HCT116 (cell line): Measurements from ENCODE around the gene PDLIM4. TPM values are rescaled to one million over a fixed set of nuclear protein-coding genes. Genes with fewer than 3 reads are reported as not detected.

Experiments
- ATAC-seq: fragments of 200-7000 bp; cut with Tn5 transposase; 2 replicates; pipeline ENCODE4 v1.9.1; 2020; ENCODE audit warnings: mild to moderate bottlenecking, moderate library complexity
- BruUV-seq: library from RNA; stranded (reverse); fragments of 400-500 nt; replicated peaks from 2 replicates; lab custom pipeline; 2021; lab: Mats Ljungman, UMichigan
- CTCF ChIA-PET: fragments of 300-600 bp; sonication (Branson Sonifier 250); formaldehyde crosslinking; loops from one replicate; lab custom pipeline; 2021; ENCODE audit warnings: antibody characterized with exemption; lab: Charles Lee
- POLR2A ChIA-PET: fragments of 300-600, 350-600 bp; sonication (Branson Sonifier 250); formaldehyde crosslinking; loops from one replicate; lab custom pipeline; 2021; ENCODE audit warnings: antibody characterized with exemption; lab: Charles Lee
- RAD21 ChIA-PET, 2 experiments: fragments of 300-600 bp; sonication (Branson Sonifier 250); formaldehyde crosslinking; loops; one replicate each; lab custom pipeline; 2023; ENCODE audit warnings: low total read pairs in 2 of 2; ENCODE audit not compliant: uncharacterized antibody in 2 of 2, unreplicated experiment in 2 of 2, low non-redundant PET in 1 of 2; lab: Charles Lee
- DNase-seq: peaks from one replicate; pipeline ENCODE4 v3.0.0-alpha.2; 2010; ENCODE audit warnings: low read depth, low spot score
- H2AFZ ChIP-seq: fragments of 200-600 bp; shearing (Covaris generic), sonication (generic); 2 replicates; pipeline ENCODE4 v1.6.1; 2017; ENCODE audit warnings: low read depth, mixed run types, mixed read lengths, antibody characterized with exemption, low read length; ENCODE audit not compliant: poor library complexity, severe bottlenecking
- H3K27ac ChIP-seq: 2 replicates; pipeline ENCODE4 v1.5.1; 2012; ENCODE audit warnings: low read depth, low read length
- H3K27me3 ChIP-seq: fragments of 200-600 bp; sonication (generic); 2 replicates; pipeline ENCODE4 v1.6.1; 2016; ENCODE audit warnings: mixed run types, low read length, mixed read lengths; ENCODE audit not compliant: insufficient read depth
- H3K36me3 ChIP-seq, 2 experiments: fragments of 200-500 bp in 1 of 2; fragments of 200-600 bp in 1 of 2; sonication (Bioruptor generic) in 1 of 2; sonication (generic) in 1 of 2; 2 replicates each; pipeline versions ENCODE4 v1.5.1 to v1.6.1; 2014 to 2016; ENCODE audit warnings: low read length in 2 of 2, inconsistent platforms in 1 of 2, mixed read lengths in 1 of 2, mixed run types in 1 of 2; ENCODE audit not compliant: insufficient read depth in 2 of 2, control insufficient read depth in 1 of 2
- H3K4me1 ChIP-seq, 2 experiments: fragments of 200-600 bp in 1 of 2; sonication (generic) in 1 of 2; 2 replicates each; pipeline versions ENCODE4 v1.5.1 to v1.6.1; 2012 to 2017; ENCODE audit warnings: low read length in 2 of 2, inconsistent platforms in 1 of 2, mild to moderate bottlenecking in 1 of 2, mixed read lengths in 1 of 2, mixed run types in 1 of 2, moderate library complexity in 1 of 2; ENCODE audit not compliant: insufficient read depth in 2 of 2, control insufficient read depth in 1 of 2
- H3K4me2 ChIP-seq: fragments of 200-600 bp; sonication (generic); 2 replicates; pipeline ENCODE4 v1.6.1; 2017; ENCODE audit warnings: mixed run types, low read length, mixed read lengths
- H3K4me3 ChIP-seq, 2 experiments: fragments of 200-600 bp in 1 of 2; sonication (generic) in 1 of 2; replicated peaks in 1 of 2; 2 replicates each; pipeline ENCODE4 v1.5.1; 2011 to 2016; ENCODE audit warnings: low read length in 2 of 2, control low read depth in 1 of 2, low read depth in 1 of 2, mild to moderate bottlenecking in 1 of 2, mixed read lengths in 1 of 2, mixed run types in 1 of 2
- H3K79me2 ChIP-seq: fragments of 200-600 bp; sonication (generic); 2 replicates; pipeline ENCODE4 v1.6.1; 2017; ENCODE audit warnings: mild to moderate bottlenecking, mixed run types, low read length, moderate library complexity, mixed read lengths; ENCODE audit not compliant: insufficient read depth
- H3K9ac ChIP-seq: fragments of 200-600 bp; sonication (generic); 2 replicates; pipeline ENCODE4 v1.6.1; 2016; ENCODE audit warnings: low read length, mixed read lengths
- H3K9me2 ChIP-seq: fragments of 200-600 bp; sonication (generic), shearing (Covaris generic); 2 replicates; pipeline ENCODE4 v1.6.1; 2017; ENCODE audit warnings: mixed run types, mild to moderate bottlenecking, moderate library complexity; ENCODE audit not compliant: insufficient read depth
- H3K9me3 ChIP-seq, 2 experiments: fragments of 200-500 bp in 1 of 2; fragments of 200-600 bp in 1 of 2; sonication (Bioruptor generic) in 1 of 2; sonication (generic) in 1 of 2; 2 replicates each; pipeline ENCODE4 v1.6.1; 2014 to 2017; ENCODE audit warnings: low read length in 2 of 2, mixed read lengths in 2 of 2, inconsistent platforms in 1 of 2, low read depth in 1 of 2, mild to moderate bottlenecking in 1 of 2, mixed run types in 1 of 2, moderate library complexity in 1 of 2; ENCODE audit not compliant: control insufficient read depth in 1 of 2, insufficient read depth in 1 of 2
- H4K20me1 ChIP-seq: fragments of 200-600 bp; sonication (generic), shearing (Covaris generic); 2 replicates; pipeline ENCODE4 v1.6.1; 2017; ENCODE audit warnings: mixed run types, mild to moderate bottlenecking, moderate library complexity; ENCODE audit not compliant: insufficient read depth
- CBX3 ChIP-seq: IDR thresholded peaks from 2 replicates; pipeline ENCODE4 v1.6.1; 2012; ENCODE audit warnings: low read depth
- CEBPB ChIP-seq: IDR thresholded peaks from 2 replicates; pipeline ENCODE4 v1.6.1; 2012; ENCODE audit warnings: low read depth
- EGR1 ChIP-seq: IDR thresholded peaks from 2 replicates; pipeline ENCODE4 v1.6.1; 2012; ENCODE audit warnings: low read depth
- EZH2 ChIP-seq: fragments of 200-600 bp; sonication (generic); IDR thresholded peaks from 2 replicates; pipeline ENCODE4 v1.6.1; 2017; ENCODE audit warnings: antibody characterized with exemption, mixed run types
- EZH2phosphoT487 ChIP-seq: fragments of 200-600 bp; IDR thresholded peaks from 2 replicates; pipeline ENCODE4 v1.6.1; 2018; ENCODE audit warnings: antibody characterized with exemption, borderline replicate concordance
- FOSL1 ChIP-seq: IDR thresholded peaks from 2 replicates; pipeline ENCODE4 v1.6.1; 2012; ENCODE audit warnings: low read depth
- JUND ChIP-seq: IDR thresholded peaks from 2 replicates; pipeline ENCODE4 v1.6.1; 2012
- POLR2A ChIP-seq: IDR thresholded peaks from 2 replicates; pipeline ENCODE4 v1.7.0; 2011; ENCODE audit warnings: borderline replicate concordance; ENCODE audit not compliant: insufficient read depth, insufficient read length; ENCODE audit errors: extremely low read depth
- POLR2AphosphoS5 ChIP-seq: IDR thresholded peaks from 2 replicates; pipeline ENCODE4 v1.6.1; 2011; ENCODE audit warnings: mild to moderate bottlenecking, low read depth, low read length, moderate library complexity
- RAD21 ChIP-seq: IDR thresholded peaks from 2 replicates; pipeline ENCODE4 v1.6.1; 2012; ENCODE audit warnings: low read depth, mild to moderate bottlenecking
- SIN3A ChIP-seq: IDR thresholded peaks from 2 replicates; pipeline ENCODE4 v1.6.1; 2012; ENCODE audit warnings: low read depth
- SP1 ChIP-seq: IDR thresholded peaks from 2 replicates; pipeline ENCODE4 v1.6.1; 2012; ENCODE audit warnings: low read depth
- TCF7L2 ChIP-seq: IDR thresholded peaks from 2 replicates; pipeline ENCODE4 v1.7.0; 2011; ENCODE audit warnings: borderline replicate concordance, inconsistent platforms; ENCODE audit not compliant: insufficient read depth, insufficient read length; ENCODE audit errors: extremely low read depth
- YY1 ChIP-seq: IDR thresholded peaks from 2 replicates; pipeline ENCODE4 v1.6.1; 2011; ENCODE audit warnings: low read length, low read depth, moderate library complexity, mild to moderate bottlenecking; ENCODE audit not compliant: insufficient replicate concordance; ENCODE audit errors: extremely low read depth
- ZFX ChIP-seq: fragments of 450-650 bp; IDR thresholded peaks from 2 replicates; pipeline ENCODE4 v1.6.1; 2017
- ZNF274 ChIP-seq: fragments of 200-500 bp; sonication (Bioruptor generic); IDR thresholded peaks from 2 replicates; pipeline ENCODE4 v1.6.1; 2014; ENCODE audit warnings: mild to moderate bottlenecking, low read depth, low read length, inconsistent platforms
- intact Hi-C: fragments of 100-400 bp; cut with micrococcal nuclease; formaldehyde crosslinking; loops from 2 replicates; pipeline ENCODE4 v1.10.0; 2022
- total RNA-seq: library from RNA; stranded (reverse); gene quantifications from one replicate; pipeline ENCODE4 v1.2.1, GENCODE V29; 2021; ENCODE audit not compliant: unreplicated experiment
- TF ChIP-seq, protein P1 (sequence below), 3 experiments: fragments of 200-600 bp in 1 of 3; sonication (generic) in 1 of 3; IDR thresholded peaks in 2 of 3; conservative IDR thresholded peaks in 1 of 3; 2 replicates each; pipeline ENCODE4 v1.5.1; 2012 to 2017; ENCODE audit warnings: low read depth in 2 of 3, low read length in 2 of 3, antibody characterized with exemption in 1 of 3, borderline replicate concordance in 1 of 3, control low read depth in 1 of 3, mild to moderate bottlenecking in 1 of 3, mixed read lengths in 1 of 3, mixed run types in 1 of 3, moderate library complexity in 1 of 3; ENCODE audit not compliant: insufficient read depth in 1 of 3
- TF ChIP-seq, protein P2 (sequence below): IDR thresholded peaks from 2 replicates; pipeline ENCODE4 v1.6.1; 2012
- TF ChIP-seq, protein P3 (sequence below): IDR thresholded peaks from 2 replicates; pipeline ENCODE4 v1.6.1; 2012; ENCODE audit warnings: low read depth
- TF ChIP-seq, protein P4 (sequence below): IDR thresholded peaks from 2 replicates; pipeline ENCODE4 v1.6.1; 2011; ENCODE audit warnings: mild to moderate bottlenecking, low read length, moderate library complexity; ENCODE audit not compliant: insufficient replicate concordance; ENCODE audit errors: extremely low read depth

PDLIM4 gene
- total RNA-seq, 1 experiment from 2014 or later = not detected

DNA sequence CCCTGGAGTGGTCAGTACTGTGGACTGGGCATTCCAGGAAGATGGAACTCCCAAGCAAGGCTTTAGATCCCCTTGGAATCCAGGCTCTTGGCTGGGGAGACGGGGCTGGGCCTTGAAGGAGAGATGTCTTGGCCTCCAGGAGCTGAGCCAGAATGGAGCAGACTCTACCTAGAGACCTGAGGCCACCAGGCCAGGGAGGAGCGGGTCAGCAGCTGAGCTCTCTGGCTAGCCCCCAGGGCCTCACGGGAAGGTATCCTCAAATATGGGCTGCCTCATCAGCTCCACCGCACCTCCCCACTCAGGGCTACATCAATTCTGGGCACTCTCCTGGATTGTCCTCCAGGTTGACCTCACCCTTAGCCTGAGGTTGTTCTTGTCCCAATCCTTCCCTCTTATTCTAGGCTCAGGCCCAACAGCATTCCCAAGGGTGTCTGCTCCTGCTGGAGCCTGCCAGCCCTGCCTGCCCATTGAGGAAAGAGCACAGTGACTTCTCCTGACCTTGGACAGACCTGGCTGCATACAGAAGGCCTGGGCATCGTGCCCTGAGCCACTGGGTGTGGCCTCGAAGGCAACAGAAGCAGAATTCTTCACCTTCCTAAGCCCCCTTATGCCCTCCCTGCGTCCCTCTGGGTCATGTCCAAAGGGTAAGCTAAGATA, 3.0 kb upstream of the PDLIM4 start:
- intact Hi-C loops = no loop called here
- Histone ChIP-seq H3K9ac (no peak overlapping the region), H3K9me2 (no peaks in the 10 kb centered on the region)
- BruUV-seq = no TSS peak
- no peak for DNase-seq
- TF ChIP-seq ZFX = no peak
- TF ChIP-seq RAD21 = no peak
- TF ChIP-seq, protein P1, sequence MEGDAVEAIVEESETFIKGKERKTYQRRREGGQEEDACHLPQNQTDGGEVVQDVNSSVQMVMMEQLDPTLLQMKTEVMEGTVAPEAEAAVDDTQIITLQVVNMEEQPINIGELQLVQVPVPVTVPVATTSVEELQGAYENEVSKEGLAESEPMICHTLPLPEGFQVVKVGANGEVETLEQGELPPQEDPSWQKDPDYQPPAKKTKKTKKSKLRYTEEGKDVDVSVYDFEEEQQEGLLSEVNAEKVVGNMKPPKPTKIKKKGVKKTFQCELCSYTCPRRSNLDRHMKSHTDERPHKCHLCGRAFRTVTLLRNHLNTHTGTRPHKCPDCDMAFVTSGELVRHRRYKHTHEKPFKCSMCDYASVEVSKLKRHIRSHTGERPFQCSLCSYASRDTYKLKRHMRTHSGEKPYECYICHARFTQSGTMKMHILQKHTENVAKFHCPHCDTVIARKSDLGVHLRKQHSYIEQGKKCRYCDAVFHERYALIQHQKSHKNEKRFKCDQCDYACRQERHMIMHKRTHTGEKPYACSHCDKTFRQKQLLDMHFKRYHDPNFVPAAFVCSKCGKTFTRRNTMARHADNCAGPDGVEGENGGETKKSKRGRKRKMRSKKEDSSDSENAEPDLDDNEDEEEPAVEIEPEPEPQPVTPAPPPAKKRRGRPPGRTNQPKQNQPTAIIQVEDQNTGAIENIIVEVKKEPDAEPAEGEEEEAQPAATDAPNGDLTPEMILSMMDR (IDR thresholded peaks at IDR 0.05 in 2 of 3, conservative IDR thresholded peaks at IDR 0.05 in 1 of 3; ENCODE audit: borderline replicate concordance in 1 of 3, insufficient read depth in 1 of 3, low read depth in 2 of 3, low read length in 2 of 3) = no peak
- TF ChIP-seq SIN3A = no peak
- TF ChIP-seq EGR1 = no peak
- no peak for TF ChIP-seq JUND
- TF ChIP-seq EZH2phosphoT487 = no peak
- TF ChIP-seq SP1 = no peak
- TF ChIP-seq POLR2A = no peak
- TF ChIP-seq YY1 = no peak
- TF ChIP-seq TCF7L2 = no peak
- no peak for TF ChIP-seq FOSL1
- TF ChIP-seq EZH2 = no peak
- no peak for TF ChIP-seq POLR2AphosphoS5
- no peak for TF ChIP-seq CBX3
- TF ChIP-seq, protein P2, sequence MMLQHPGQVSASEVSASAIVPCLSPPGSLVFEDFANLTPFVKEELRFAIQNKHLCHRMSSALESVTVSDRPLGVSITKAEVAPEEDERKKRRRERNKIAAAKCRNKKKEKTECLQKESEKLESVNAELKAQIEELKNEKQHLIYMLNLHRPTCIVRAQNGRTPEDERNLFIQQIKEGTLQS = no peak
- no peak for TF ChIP-seq ZNF274
- TF ChIP-seq CEBPB = no peak
- TF ChIP-seq, protein P3, sequence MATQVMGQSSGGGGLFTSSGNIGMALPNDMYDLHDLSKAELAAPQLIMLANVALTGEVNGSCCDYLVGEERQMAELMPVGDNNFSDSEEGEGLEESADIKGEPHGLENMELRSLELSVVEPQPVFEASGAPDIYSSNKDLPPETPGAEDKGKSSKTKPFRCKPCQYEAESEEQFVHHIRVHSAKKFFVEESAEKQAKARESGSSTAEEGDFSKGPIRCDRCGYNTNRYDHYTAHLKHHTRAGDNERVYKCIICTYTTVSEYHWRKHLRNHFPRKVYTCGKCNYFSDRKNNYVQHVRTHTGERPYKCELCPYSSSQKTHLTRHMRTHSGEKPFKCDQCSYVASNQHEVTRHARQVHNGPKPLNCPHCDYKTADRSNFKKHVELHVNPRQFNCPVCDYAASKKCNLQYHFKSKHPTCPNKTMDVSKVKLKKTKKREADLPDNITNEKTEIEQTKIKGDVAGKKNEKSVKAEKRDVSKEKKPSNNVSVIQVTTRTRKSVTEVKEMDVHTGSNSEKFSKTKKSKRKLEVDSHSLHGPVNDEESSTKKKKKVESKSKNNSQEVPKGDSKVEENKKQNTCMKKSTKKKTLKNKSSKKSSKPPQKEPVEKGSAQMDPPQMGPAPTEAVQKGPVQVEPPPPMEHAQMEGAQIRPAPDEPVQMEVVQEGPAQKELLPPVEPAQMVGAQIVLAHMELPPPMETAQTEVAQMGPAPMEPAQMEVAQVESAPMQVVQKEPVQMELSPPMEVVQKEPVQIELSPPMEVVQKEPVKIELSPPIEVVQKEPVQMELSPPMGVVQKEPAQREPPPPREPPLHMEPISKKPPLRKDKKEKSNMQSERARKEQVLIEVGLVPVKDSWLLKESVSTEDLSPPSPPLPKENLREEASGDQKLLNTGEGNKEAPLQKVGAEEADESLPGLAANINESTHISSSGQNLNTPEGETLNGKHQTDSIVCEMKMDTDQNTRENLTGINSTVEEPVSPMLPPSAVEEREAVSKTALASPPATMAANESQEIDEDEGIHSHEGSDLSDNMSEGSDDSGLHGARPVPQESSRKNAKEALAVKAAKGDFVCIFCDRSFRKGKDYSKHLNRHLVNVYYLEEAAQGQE = no peak
- TF ChIP-seq, protein P4, sequence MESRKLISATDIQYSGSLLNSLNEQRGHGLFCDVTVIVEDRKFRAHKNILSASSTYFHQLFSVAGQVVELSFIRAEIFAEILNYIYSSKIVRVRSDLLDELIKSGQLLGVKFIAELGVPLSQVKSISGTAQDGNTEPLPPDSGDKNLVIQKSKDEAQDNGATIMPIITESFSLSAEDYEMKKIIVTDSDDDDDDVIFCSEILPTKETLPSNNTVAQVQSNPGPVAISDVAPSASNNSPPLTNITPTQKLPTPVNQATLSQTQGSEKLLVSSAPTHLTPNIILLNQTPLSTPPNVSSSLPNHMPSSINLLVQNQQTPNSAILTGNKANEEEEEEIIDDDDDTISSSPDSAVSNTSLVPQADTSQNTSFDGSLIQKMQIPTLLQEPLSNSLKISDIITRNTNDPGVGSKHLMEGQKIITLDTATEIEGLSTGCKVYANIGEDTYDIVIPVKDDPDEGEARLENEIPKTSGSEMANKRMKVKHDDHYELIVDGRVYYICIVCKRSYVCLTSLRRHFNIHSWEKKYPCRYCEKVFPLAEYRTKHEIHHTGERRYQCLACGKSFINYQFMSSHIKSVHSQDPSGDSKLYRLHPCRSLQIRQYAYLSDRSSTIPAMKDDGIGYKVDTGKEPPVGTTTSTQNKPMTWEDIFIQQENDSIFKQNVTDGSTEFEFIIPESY = no peak
- TF ChIP-seq, all 23 proteins: peak for 0
- no peak overlapping the region for H3K4me3 ChIP-seq
- ChIA-PET CTCF (interaction anchor here (2.4 kb wide), 1 partner anchor 16 kb away, joined by 10 read pairs; no protein-coding TSS in a partner anchor), POLR2A (no interaction called here), RAD21 (no interaction called here)
- H2AFZ ChIP-seq = no peak overlapping the region
- H3K27me3 ChIP-seq = no peaks in the 10 kb centered on the region
- H3K27ac ChIP-seq = no peak overlapping the region
- no peak overlapping the region for H3K4me2 ChIP-seq
- H3K36me3 ChIP-seq = no peaks in the 10 kb centered on the region
- no peaks in the 10 kb centered on the region for H3K9me3 ChIP-seq
- no peaks in the 10 kb centered on the region for H3K79me2 ChIP-seq
- no peak for ATAC-seq
- H3K4me1 ChIP-seq = peaks cover 3 to 24% of the 10 kb centered on the region in 2 experiments
- no peaks in the 10 kb centered on the region for H4K20me1 ChIP-seq
